Breast epithelium (tissue), 3 donors: ENCODE data around the gene SLC44A4.

Source experiments
- POLR2AphosphoS5 ChIP-seq, 3 donors: sonication (generic); formaldehyde crosslinking; IDR thresholded peaks; one replicate each; pipeline ENCODE4 v1.6.1; 2017; ENCODE audit warnings: antibody characterized with exemption in 3 of 3
- TF ChIP-seq, protein P1 (sequence below), 3 donors: fragments of 450-650 bp; IDR thresholded peaks; one replicate each; pipeline ENCODE4 v1.5.1; 2016 to 2017; ENCODE audit warnings: antibody characterized with exemption in 3 of 3, mild to moderate bottlenecking in 3 of 3, moderate library complexity in 3 of 3

DNA sequence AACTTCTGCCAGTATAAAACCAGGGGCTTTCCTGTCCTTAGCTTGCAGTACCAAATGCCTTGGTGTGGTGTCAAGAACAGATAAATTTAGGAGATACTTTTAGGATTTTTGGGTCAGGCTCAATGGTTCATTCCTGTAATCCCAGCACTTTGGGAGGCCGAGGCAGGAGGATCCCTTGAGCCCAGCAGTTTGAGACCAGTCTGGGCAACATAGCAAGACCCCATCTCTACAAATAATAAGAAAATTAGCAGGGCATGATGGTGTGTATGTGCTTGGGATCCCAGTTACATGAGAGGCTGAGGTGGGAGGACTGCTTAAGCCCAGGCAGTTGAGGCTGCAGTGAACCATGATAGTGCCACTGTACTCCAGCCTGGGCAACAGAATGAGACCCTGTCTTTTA, 26.2 kb upstream of the SLC44A4 start:
- TF ChIP-seq, protein P1, sequence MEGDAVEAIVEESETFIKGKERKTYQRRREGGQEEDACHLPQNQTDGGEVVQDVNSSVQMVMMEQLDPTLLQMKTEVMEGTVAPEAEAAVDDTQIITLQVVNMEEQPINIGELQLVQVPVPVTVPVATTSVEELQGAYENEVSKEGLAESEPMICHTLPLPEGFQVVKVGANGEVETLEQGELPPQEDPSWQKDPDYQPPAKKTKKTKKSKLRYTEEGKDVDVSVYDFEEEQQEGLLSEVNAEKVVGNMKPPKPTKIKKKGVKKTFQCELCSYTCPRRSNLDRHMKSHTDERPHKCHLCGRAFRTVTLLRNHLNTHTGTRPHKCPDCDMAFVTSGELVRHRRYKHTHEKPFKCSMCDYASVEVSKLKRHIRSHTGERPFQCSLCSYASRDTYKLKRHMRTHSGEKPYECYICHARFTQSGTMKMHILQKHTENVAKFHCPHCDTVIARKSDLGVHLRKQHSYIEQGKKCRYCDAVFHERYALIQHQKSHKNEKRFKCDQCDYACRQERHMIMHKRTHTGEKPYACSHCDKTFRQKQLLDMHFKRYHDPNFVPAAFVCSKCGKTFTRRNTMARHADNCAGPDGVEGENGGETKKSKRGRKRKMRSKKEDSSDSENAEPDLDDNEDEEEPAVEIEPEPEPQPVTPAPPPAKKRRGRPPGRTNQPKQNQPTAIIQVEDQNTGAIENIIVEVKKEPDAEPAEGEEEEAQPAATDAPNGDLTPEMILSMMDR (IDR thresholded peaks at IDR 0.05), result no peak
- TF ChIP-seq POLR2AphosphoS5 (IDR thresholded peaks at IDR 0.05), result no peak
